ENCODE data around the gene PPIF. TPM values are rescaled to one million over a fixed set of nuclear protein-coding genes. Genes with fewer than 3 reads are reported as not detected.

The PPIF gene
- total and polyA plus RNA-seq, 4 donors, result 22.2 to 84.3 (median 60.0) TPM

DNA sequence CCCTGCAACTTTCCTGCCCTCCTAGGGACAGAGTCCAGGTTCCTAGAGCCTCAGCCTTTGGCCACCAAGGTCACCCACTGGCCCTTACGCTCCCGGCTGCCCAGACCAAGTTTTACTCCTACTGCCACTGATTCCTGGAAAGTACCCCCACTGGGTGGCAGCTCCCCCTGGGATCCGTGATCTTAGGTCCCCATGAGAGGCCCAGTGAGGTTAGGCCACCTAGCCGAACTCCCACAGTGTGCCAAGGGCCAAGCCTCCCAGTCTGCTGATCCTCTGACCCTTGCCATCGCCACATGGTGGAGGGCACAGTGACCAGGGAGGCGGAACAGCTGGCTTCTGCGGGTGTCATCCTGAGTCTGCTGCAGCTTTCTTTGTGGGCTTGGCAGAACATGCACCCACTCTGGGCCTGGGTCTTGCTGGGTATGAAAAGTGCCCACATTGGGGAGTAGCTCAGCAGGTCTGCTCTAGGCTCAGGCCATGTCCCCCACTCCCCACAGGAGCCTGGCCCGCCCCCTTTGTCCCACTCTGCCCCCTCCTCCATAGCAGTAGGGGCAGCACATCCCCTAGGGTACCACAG lies 40.5 kb upstream of the PPIF start (continued):
- TF ChIP-seq, protein P1, sequence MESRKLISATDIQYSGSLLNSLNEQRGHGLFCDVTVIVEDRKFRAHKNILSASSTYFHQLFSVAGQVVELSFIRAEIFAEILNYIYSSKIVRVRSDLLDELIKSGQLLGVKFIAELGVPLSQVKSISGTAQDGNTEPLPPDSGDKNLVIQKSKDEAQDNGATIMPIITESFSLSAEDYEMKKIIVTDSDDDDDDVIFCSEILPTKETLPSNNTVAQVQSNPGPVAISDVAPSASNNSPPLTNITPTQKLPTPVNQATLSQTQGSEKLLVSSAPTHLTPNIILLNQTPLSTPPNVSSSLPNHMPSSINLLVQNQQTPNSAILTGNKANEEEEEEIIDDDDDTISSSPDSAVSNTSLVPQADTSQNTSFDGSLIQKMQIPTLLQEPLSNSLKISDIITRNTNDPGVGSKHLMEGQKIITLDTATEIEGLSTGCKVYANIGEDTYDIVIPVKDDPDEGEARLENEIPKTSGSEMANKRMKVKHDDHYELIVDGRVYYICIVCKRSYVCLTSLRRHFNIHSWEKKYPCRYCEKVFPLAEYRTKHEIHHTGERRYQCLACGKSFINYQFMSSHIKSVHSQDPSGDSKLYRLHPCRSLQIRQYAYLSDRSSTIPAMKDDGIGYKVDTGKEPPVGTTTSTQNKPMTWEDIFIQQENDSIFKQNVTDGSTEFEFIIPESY (IDR thresholded peaks at IDR 0.05), result no peak
- no peak for TF ChIP-seq TAF1 (conservative IDR thresholded peaks at IDR 0.05)
- TF ChIP-seq YY1 (IDR thresholded peaks at IDR 0.05), result no peak

DNA sequence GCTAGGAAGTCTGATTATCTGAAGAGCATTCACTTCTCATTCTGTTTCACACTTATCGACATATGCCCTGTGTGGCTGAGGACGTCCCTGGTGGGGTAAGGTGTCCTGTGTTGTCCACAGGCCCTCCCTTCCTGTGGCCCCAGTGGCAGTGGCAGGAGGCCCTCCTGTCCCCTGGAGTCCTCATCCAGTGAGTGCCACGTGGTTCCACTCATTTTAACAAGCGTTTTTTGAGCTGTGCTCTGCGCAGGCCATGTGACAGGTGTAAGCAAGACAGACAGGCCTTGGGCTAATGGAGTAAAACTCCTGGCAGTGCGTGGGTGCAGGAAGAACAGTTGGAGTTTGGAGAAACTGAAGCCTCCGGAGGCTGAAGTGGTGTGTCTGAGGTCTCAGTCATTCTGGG lies 39.3 kb upstream of the PPIF start:
- no peaks in the 10 kb centered on the region for H3K9me3 ChIP-seq (ENCODE audit: control insufficient read depth in 4 of 4, low read length in 3 of 4)
- no peak overlapping the region for H3K4me3 ChIP-seq (ENCODE audit: low read depth in 1 of 3, low read length in 3 of 3)
- no peaks in the 10 kb centered on the region for H3K4me1 ChIP-seq (ENCODE audit: control insufficient read depth in 4 of 4, insufficient read depth in 4 of 4, low read length in 3 of 4)
- H3K36me3 ChIP-seq (ENCODE audit: control insufficient read depth in 4 of 4, insufficient read depth in 3 of 4, low read depth in 1 of 4, low read length in 3 of 4), result peaks cover 30 to 79% (median 44%) of the 10 kb centered on the region in 4 donors
- no peaks in the 10 kb centered on the region for H3K27me3 ChIP-seq (ENCODE audit: control insufficient read depth in 4 of 4, insufficient read depth in 4 of 4, low read length in 3 of 4)
- no peak for DNase-seq (ENCODE audit: low spot score)
- H3K27ac ChIP-seq (ENCODE audit: low read depth in 1 of 2, low read length in 2 of 2), result no peak overlapping the region
- TF ChIP-seq, protein P2, sequence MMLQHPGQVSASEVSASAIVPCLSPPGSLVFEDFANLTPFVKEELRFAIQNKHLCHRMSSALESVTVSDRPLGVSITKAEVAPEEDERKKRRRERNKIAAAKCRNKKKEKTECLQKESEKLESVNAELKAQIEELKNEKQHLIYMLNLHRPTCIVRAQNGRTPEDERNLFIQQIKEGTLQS (IDR thresholded peaks at IDR 0.05), result no peak
- TF ChIP-seq JUND (IDR thresholded peaks at IDR 0.05) (no peak), HNF4G (IDR thresholded peaks at IDR 0.05) (no peak), NR2F2 (IDR thresholded peaks at IDR 0.05) (no peak)
- TF ChIP-seq, protein P3, sequence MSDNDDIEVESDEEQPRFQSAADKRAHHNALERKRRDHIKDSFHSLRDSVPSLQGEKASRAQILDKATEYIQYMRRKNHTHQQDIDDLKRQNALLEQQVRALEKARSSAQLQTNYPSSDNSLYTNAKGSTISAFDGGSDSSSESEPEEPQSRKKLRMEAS (IDR thresholded peaks at IDR 0.05), result no peak
- no peak overlapping the region for H3K9ac ChIP-seq (ENCODE audit: low read depth in 1 of 2, low read length in 2 of 2)
- 87% methylated on average over 7 of the region's 7 CpGs for WGBS

DNA sequence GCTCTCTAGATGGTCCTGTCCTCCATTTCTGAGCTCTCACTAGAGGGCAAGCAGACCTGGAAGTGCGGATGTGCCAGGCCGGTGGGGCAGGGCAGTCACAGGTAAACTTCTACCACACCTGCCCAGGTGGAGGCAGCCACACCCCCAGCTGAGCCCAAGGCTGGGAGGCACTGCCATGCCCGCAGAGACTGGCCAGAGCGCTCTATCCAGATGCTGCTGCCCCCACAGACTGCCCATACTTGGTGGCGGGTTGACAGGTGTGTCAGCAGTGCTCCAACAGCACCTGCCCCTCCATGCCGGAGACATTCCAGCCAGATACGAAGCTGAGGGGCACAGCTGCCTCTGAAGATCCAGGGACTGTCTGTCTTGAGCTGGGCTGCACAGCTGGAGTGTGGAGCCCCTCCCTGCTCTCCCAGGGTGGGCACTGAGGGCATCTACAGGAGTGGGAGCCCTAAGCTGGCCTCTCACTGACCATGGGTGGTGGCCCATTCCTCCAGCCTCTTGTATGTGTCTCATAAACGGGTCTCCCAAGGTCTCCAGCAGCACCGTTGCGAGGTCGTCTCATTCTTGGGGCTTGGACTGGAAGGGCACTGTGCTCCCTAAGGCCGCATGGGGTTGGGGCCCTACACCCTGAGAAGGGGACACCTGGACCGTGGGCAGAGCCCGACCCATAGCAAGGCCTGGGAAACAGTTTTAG lies 38.2 kb upstream of the PPIF start:
- Histone ChIP-seq H3K9me3 (ENCODE audit: control insufficient read depth in 4 of 4, low read length in 3 of 4) (no peaks in the 10 kb centered on the region), H3K4me3 (ENCODE audit: low read depth in 1 of 3, low read length in 3 of 3) (no peak overlapping the region), H3K9ac (ENCODE audit: low read depth in 1 of 2, low read length in 2 of 2) (no peak overlapping the region), H3K4me1 (ENCODE audit: control insufficient read depth in 4 of 4, insufficient read depth in 4 of 4, low read length in 3 of 4) (no peaks in the 10 kb centered on the region), H3K36me3 (ENCODE audit: control insufficient read depth in 4 of 4, insufficient read depth in 3 of 4, low read depth in 1 of 4, low read length in 3 of 4) (peaks cover 23 to 83% (median 39%) of the 10 kb centered on the region in 4 donors), H3K27me3 (ENCODE audit: control insufficient read depth in 4 of 4, insufficient read depth in 4 of 4, low read length in 3 of 4) (no peaks in the 10 kb centered on the region), H3K27ac (ENCODE audit: low read depth in 1 of 2, low read length in 2 of 2) (no peak overlapping the region)
- TF ChIP-seq NR2F2 (IDR thresholded peaks at IDR 0.05), result no peak
- no peak for TF ChIP-seq GABPA (IDR thresholded peaks at IDR 0.05 in 1 of 2, conservative IDR thresholded peaks at IDR 0.05 in 1 of 2)
- TF ChIP-seq, protein P3 (IDR thresholded peaks at IDR 0.05), result no peak
- TF ChIP-seq FOXA1 (IDR thresholded peaks at IDR 0.05), result no peak
- TF ChIP-seq, protein P1 (IDR thresholded peaks at IDR 0.05), result no peak
- TF ChIP-seq JUND (IDR thresholded peaks at IDR 0.05), result no peak
- TF ChIP-seq, protein P4, sequence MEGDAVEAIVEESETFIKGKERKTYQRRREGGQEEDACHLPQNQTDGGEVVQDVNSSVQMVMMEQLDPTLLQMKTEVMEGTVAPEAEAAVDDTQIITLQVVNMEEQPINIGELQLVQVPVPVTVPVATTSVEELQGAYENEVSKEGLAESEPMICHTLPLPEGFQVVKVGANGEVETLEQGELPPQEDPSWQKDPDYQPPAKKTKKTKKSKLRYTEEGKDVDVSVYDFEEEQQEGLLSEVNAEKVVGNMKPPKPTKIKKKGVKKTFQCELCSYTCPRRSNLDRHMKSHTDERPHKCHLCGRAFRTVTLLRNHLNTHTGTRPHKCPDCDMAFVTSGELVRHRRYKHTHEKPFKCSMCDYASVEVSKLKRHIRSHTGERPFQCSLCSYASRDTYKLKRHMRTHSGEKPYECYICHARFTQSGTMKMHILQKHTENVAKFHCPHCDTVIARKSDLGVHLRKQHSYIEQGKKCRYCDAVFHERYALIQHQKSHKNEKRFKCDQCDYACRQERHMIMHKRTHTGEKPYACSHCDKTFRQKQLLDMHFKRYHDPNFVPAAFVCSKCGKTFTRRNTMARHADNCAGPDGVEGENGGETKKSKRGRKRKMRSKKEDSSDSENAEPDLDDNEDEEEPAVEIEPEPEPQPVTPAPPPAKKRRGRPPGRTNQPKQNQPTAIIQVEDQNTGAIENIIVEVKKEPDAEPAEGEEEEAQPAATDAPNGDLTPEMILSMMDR (IDR thresholded peaks at IDR 0.05; ENCODE audit: low read depth, low read length, missing input control), result no peak
- no peak for TF ChIP-seq EGR1 (IDR thresholded peaks at IDR 0.05; ENCODE audit: low read depth in 2 of 2)
- TF ChIP-seq RAD21 (IDR thresholded peaks at IDR 0.05), result no peak
- TF ChIP-seq, protein P5, sequence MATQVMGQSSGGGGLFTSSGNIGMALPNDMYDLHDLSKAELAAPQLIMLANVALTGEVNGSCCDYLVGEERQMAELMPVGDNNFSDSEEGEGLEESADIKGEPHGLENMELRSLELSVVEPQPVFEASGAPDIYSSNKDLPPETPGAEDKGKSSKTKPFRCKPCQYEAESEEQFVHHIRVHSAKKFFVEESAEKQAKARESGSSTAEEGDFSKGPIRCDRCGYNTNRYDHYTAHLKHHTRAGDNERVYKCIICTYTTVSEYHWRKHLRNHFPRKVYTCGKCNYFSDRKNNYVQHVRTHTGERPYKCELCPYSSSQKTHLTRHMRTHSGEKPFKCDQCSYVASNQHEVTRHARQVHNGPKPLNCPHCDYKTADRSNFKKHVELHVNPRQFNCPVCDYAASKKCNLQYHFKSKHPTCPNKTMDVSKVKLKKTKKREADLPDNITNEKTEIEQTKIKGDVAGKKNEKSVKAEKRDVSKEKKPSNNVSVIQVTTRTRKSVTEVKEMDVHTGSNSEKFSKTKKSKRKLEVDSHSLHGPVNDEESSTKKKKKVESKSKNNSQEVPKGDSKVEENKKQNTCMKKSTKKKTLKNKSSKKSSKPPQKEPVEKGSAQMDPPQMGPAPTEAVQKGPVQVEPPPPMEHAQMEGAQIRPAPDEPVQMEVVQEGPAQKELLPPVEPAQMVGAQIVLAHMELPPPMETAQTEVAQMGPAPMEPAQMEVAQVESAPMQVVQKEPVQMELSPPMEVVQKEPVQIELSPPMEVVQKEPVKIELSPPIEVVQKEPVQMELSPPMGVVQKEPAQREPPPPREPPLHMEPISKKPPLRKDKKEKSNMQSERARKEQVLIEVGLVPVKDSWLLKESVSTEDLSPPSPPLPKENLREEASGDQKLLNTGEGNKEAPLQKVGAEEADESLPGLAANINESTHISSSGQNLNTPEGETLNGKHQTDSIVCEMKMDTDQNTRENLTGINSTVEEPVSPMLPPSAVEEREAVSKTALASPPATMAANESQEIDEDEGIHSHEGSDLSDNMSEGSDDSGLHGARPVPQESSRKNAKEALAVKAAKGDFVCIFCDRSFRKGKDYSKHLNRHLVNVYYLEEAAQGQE (IDR thresholded peaks at IDR 0.05), result no peak
- no peak for TF ChIP-seq HNF4G (IDR thresholded peaks at IDR 0.05)
- TF ChIP-seq YY1 (IDR thresholded peaks at IDR 0.05), result no peak
- WGBS, result 89% methylated on average over 14 of the region's 14 CpGs
- no peak for DNase-seq (ENCODE audit: low spot score)
